Lower leg skin (tissue), 4 donors: ENCODE measurements around the gene ALG3. TPM values are rescaled to one million over a fixed set of nuclear protein-coding genes. Genes with fewer than 3 reads are reported as not detected.

Source experiments
- DNase-seq, 2 donors: peaks; one replicate each; pipeline ENCODE4 v3.0.0-alpha.2; 2019; ENCODE audit warnings: low spot score in 2 of 2
- H3K4me3 ChIP-seq: fragments of 200-600 bp; sonication (generic); 2 replicates; pipeline ENCODE4 v1.5.1; 2017; ENCODE audit warnings: mild to moderate bottlenecking, low read depth; ENCODE audit not compliant: poor library complexity, severe bottlenecking
- POLR2A ChIP-seq, 2 donors: fragments of 450-650 bp; IDR thresholded peaks; one replicate each; pipeline ENCODE4 v1.6.1; 2016 to 2017; ENCODE audit warnings: antibody characterized with exemption in 2 of 2, mild to moderate bottlenecking in 1 of 2, moderate library complexity in 1 of 2
- WGBS, 2 donors: methylation state at CpG; one replicate each; pipeline ENCODE4 v1.1.5; 2018; 5-methylcytosine and 5-hydroxymethylcytosine counted together
- intact Hi-C: fragments of 100-400 bp; cut with DNase I; formaldehyde crosslinking; loops from one replicate; pipeline ENCODE4 v1.15.0; 2023; ENCODE audit warnings: low total_unique reads
- total RNA-seq, 4 donors: library from RNA; depleted of rRNA; stranded (reverse); fragments of >200 nt; gene quantifications; one replicate each; pipeline ENCODE4 v1.1.0, GENCODE V29; 2016
- TF ChIP-seq, protein P1 (sequence below), 3 donors: fragments of 450-650 bp; IDR thresholded peaks; one replicate each; pipeline ENCODE4 v1.5.1; 2016; ENCODE audit warnings: antibody characterized with exemption in 3 of 3, mild to moderate bottlenecking in 3 of 3, moderate library complexity in 2 of 3

The ALG3 gene
- total RNA-seq, 4 donors from 2014 or later, result 41.7 to 53.6 (median 46.2) TPM

DNA sequence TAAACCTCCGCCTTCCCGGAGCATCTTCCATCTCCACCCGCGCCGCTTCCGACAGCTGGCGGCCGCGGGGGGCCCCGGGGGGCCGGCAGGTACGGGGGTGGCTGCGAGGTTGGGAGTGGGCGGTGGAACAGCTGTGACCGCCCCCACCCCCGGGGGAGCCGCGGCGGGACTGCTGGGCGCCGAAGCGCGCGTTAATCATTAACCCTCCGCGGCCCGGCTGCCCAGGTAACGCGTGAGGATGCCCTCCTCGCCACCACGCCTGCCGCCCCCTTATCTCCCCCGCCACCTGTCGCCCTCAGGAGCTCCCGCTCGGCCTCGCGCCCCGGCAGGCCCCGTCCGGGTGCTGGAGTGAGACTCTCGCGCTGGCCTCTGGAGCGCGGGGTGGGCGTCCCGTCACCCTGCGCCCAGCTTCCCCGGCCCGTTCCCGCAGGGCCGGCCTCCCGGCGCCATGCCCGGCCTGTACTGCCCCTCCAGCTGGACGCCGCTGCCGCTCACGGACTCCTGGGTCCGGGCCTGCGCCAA, 18.6 kb downstream of the ALG3 start:
- intact Hi-C loops, result no loop called here
- WGBS, 2 donors, result 0 to 1% methylated on average over 12 to 43 of the region's 61 CpGs
- H3K4me3 ChIP-seq, result peak overlapping the region; percentile 24

DNA sequence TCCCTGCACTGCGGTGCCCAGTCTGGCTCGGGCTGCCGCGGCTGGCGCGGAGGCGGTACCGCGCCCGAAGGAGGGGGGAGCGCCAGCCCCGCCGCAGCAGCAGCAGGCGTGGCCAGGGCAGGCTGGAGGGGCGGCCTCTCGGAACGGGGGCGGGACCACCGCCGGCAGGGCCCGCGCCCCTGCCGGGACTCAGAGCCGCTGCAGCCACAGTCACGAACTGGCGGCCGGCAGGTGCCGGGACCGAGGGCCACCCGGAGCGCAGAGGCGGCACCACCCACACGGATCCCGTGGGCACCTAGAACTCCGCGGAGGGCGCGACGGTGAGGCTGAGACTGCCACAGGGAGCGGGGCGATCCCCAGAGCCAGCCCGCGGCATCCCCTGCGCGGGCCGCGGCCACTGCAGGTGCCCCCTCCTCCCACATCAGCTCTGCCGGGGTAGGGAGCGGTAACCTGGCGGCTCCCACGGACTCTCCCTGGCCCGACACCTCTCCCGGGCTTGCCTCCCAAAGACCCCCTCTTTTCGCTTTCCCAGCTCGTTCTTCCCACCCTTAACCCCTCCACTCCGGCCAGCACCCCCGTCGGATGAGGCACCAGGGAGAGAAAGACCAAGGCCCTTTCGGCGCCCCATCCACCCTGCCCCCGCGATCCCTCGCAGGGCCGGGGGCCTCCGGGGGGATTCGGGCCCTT, 19.2 kb downstream of the ALG3 start, which contains the start of gene VWA5B2:
VWA5B2 (plus strand) TSS at position 192 of the 687 bp plus-strand sequence. CDS start 944 bp downstream, outside the sequence.
- no peak for DNase-seq
- TF ChIP-seq, protein P1, sequence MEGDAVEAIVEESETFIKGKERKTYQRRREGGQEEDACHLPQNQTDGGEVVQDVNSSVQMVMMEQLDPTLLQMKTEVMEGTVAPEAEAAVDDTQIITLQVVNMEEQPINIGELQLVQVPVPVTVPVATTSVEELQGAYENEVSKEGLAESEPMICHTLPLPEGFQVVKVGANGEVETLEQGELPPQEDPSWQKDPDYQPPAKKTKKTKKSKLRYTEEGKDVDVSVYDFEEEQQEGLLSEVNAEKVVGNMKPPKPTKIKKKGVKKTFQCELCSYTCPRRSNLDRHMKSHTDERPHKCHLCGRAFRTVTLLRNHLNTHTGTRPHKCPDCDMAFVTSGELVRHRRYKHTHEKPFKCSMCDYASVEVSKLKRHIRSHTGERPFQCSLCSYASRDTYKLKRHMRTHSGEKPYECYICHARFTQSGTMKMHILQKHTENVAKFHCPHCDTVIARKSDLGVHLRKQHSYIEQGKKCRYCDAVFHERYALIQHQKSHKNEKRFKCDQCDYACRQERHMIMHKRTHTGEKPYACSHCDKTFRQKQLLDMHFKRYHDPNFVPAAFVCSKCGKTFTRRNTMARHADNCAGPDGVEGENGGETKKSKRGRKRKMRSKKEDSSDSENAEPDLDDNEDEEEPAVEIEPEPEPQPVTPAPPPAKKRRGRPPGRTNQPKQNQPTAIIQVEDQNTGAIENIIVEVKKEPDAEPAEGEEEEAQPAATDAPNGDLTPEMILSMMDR (IDR thresholded peaks at IDR 0.05), result no peak
- no peak for TF ChIP-seq POLR2A (IDR thresholded peaks at IDR 0.05)
- peak within 1 kb of the TSS; percentile 24 for H3K4me3 ChIP-seq
- WGBS, 2 donors, result 1 to 2% methylated on average over 21 to 61 of the region's 66 CpGs
- intact Hi-C loops, result no loop called here

More for the DNA sequence above, 18.6 kb downstream of the ALG3 start:
- no peak for DNase-seq
- TF ChIP-seq, protein P1 (IDR thresholded peaks at IDR 0.05), result no peak
- no peak for TF ChIP-seq POLR2A (IDR thresholded peaks at IDR 0.05)

DNA sequence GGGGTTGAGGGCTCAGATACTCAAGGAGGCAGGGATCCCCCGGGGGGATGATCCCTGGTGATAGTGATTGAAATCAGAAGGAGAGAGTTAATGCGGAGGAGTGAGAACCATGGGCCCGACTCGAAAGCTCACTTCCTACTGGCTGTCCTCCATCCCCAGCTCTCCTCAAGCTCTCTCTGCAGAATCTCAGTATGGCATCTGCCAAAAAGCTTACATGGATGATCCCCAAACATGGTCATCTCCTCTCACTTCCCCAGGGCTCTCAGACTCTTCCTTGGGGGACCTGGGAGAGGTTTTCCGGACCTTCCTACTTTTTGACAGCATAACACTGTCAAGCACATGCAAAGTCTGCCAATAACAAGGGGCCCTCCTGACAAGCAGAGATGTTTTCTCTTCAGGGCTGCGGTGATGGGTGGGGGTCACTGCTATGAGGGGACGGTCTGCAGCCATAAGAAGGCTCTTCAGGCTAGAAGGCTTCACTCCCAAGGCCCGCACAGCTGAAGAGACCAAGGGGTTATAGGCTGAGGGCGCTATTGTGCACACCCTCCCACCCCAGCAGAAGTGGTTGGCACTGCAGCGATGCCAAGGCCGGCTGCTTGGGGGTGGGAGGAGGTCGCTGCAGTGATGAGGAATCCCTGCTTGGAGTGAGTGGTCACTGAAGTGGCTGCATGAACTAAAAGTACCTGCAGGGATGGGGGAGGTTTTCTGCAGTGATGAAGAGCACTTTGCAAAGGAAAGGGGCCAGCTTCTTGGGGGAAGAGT, 20.2 kb downstream of the ALG3 start:
- no peak for DNase-seq
- no peak for TF ChIP-seq POLR2A (IDR thresholded peaks at IDR 0.05)
- TF ChIP-seq, protein P1 (IDR thresholded peaks at IDR 0.05), result no peak
- 38 to 43% methylated on average over 12 of the region's 12 CpGs for WGBS, 2 donors
- H3K4me3 ChIP-seq, result no peak overlapping the region
- intact Hi-C loops, result no loop called here

DNA sequence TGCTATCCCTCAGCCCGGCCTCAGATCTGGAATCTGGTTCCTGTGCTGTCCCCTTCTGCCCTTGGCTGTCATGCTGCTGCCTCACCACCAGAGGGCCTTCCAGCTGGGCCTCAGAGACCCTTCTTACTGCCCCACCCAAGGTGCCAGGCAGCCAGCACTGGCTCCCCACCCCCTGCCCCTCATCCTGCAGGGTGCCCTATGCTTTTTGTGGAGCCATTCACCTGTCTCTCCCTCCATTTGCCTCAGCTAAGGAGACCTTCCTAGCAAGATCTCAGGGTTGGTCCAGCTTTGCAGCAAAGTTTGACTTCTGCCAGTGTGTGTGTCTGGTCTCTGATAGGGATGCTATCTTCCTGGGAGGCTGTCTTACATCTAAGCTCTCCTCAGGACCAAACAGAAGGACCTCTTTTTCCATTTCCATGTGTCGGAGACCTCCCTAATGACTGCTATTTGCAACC, 21.3 kb downstream of the ALG3 start:
- 57 to 65% methylated on average over 2 of the region's 2 CpGs for WGBS, 2 donors
- DNase-seq, result no peak
- H3K4me3 ChIP-seq, result no peak overlapping the region
- TF ChIP-seq, protein P1 (IDR thresholded peaks at IDR 0.05), result no peak
- no peak for TF ChIP-seq POLR2A (IDR thresholded peaks at IDR 0.05)
- intact Hi-C loops, result no loop called here

DNA sequence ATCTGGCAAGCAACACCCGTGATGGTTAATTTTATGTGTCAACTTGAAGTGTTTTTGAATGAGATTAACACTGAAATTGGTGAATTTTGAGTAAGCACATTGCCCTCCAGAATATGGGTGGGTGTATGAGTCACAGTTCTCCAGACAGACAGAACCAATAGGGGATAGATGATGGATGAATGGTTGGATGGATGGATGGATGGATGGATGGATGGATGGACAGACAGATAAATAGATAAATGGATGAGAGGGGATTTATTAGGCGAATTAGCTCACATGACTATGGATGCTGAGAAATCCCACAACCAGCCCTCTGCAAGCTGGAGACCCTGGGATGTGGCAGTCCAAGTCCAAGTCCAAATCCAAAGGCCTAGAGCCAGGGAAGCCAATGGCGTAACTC, 24.8 kb downstream of the ALG3 start:
- H3K4me3 ChIP-seq, result no peak overlapping the region
- TF ChIP-seq POLR2A (IDR thresholded peaks at IDR 0.05), result no peak
- TF ChIP-seq, protein P1 (IDR thresholded peaks at IDR 0.05), result no peak
- DNase-seq, result no peak
- 72 to 79% methylated on average over 3 of the region's 3 CpGs for WGBS, 2 donors
- intact Hi-C loops, result no loop called here
